Measurements from ENCODE around the gene SPARC.

SPARC gene

DNA sequence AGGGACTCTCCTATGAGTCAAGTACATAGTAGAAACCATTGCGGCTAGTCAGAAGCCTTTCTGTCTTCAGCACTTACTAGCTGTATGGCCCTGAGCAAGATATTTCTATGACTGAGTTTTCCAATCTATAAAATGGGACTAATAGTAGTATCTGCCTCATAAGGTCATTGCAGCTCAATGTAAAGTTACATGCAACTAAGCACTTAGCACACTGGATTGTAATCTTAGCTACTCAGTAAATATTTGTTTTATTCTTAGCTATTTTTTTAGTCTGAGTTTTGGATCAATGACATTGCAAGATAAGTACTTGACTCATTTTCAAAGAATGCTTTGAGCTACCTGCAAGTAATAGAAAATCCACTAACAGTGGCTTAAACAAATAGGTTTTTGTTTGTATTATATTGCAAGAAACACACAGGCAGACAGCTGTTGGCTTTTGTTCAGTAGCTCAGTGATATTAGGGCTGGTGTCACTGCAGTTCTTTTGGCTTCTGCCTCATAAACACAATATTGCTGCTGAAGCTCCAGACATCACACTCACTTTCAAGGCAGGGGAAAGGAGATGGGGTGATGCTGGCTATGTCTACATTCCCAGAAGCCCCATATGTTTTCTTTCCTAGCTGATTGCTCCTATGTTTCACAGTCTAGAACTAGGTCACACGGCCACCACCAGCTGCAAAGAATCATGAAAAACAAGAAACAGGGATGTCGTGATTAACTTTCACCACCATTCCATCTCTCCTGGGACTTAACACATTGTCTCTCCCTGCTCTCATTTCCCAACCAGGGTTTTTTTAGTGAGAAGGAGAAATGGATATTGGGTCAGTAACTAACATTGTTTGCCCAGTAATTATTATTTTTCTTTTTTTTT is 68.6 kb downstream of the SPARC start:
- TF ChIP-seq, protein P1, sequence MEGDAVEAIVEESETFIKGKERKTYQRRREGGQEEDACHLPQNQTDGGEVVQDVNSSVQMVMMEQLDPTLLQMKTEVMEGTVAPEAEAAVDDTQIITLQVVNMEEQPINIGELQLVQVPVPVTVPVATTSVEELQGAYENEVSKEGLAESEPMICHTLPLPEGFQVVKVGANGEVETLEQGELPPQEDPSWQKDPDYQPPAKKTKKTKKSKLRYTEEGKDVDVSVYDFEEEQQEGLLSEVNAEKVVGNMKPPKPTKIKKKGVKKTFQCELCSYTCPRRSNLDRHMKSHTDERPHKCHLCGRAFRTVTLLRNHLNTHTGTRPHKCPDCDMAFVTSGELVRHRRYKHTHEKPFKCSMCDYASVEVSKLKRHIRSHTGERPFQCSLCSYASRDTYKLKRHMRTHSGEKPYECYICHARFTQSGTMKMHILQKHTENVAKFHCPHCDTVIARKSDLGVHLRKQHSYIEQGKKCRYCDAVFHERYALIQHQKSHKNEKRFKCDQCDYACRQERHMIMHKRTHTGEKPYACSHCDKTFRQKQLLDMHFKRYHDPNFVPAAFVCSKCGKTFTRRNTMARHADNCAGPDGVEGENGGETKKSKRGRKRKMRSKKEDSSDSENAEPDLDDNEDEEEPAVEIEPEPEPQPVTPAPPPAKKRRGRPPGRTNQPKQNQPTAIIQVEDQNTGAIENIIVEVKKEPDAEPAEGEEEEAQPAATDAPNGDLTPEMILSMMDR (IDR thresholded peaks at IDR 0.05) = no peak
- H3K27ac ChIP-seq = no peak overlapping the region

DNA sequence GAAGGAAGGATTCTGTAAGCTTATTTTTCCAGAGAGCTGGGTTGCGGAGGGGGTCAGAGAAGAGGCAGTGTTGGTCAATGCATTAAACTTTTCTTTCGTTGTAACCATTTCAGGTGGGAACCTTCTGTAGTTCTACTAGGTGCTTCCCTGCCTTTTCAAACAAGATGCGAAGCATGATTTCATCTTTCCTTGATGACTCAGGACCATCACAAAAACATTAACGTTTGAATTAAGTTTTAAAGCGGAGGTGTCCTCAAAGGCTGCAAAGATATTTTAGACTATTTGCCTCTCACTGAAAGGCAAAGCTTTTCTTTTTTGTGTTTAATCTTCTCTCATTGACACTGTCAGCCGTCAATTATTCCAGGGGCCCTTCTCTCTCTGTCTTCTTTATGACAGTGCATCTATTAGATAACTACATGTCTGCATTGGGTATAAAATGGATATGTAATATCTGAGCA is 69.3 kb downstream of the SPARC start:
- DNase-seq (ENCODE audit: low spot score) = no peak
- no peak overlapping the region for H3K4me3 ChIP-seq
- H3K27ac ChIP-seq = no peak overlapping the region
- TF ChIP-seq, protein P1 (IDR thresholded peaks at IDR 0.05) = no peak

More for the DNA sequence above, 68.6 kb downstream of the SPARC start:
- DNase-seq (ENCODE audit: low spot score) = no peak
- no peak overlapping the region for H3K4me3 ChIP-seq

DNA sequence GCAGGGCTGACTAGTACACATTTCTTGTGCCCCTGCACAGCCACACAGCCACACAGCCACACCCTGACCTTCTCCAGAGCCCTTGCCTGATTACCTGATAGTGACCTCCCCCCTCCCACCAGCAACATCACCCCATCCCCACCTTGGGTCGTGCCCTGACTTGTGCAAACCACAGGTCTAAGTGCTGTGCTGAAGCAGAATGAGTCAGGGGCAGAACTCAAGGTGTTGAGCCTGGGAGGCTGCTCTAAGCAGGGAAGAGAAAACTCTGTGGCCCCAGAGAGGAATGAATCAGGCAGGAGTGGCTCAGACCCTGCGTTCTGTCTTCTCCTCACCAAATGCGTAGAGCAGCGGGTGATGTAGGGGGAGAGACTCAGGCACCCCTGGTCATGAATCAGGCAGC is 71.3 kb downstream of the SPARC start:
- no peak overlapping the region for H3K4me3 ChIP-seq
- no peak for DNase-seq (ENCODE audit: low spot score)
- H3K27ac ChIP-seq = no peak overlapping the region
- TF ChIP-seq, protein P1 (IDR thresholded peaks at IDR 0.05) = no peak

DNA sequence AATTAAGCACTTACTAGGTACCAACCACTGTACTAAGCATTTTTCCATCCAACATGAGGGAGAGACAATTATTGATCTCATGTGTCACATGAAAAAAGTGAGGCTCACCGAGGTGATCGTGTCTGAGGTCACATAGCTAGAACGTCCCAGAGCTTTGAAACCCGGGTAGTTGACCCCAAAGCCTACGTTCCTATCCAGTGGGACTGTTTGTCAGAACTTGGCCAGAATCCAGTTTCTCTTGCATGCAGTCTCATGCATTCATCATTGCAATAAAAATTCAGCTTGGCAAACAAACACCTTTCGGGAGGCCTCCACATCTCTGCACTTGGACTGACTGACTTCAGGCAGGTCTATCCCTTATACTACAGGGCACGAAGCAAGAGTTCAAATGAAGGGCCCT is 72.2 kb downstream of the SPARC start:
- no peak for DNase-seq (ENCODE audit: low spot score)
- TF ChIP-seq, protein P1 (IDR thresholded peaks at IDR 0.05) = no peak
- no peak overlapping the region for H3K27ac ChIP-seq
- no peak overlapping the region for H3K4me3 ChIP-seq

DNA sequence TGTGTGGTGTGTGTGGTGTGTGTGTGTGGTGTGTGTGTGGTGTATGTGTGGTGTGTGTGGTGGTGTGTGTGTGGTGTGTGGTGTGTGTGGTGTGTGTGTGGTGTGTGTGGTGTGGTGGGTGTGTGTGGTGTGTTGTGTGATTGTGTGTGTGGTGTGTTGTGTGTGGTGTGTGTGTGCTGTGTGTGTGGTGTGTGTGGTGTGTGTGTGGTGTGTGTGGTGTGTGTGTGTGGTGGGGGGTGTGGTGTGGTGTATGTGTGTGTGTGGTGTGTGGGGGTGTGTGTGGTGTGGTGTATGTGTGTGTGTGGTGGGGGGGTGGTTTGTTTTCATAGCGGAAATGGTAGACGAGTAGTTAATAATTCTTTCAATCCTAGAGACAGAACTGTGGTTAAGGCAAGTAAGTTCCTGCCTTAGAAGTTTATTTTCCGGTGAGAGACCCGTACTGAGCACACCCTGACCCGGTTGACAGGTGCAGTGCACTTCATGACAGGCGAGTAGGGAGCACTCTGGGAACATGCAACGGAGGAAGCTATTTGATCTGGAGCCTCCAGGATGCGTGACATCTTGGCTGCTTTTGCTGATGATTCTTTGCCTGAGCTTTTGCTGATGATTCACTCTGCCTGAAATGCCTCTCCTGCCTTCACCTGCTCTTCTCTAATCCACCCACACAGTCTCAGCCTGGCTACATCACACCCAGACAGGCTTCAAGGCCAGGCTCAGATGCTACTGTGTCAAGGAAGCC is 73.9 kb downstream of the SPARC start:
- TF ChIP-seq, protein P1 (IDR thresholded peaks at IDR 0.05) = no peak
- DNase-seq (ENCODE audit: low spot score) = no peak
- Histone ChIP-seq H3K27ac (no peak overlapping the region), H3K4me3 (no peak overlapping the region)

DNA sequence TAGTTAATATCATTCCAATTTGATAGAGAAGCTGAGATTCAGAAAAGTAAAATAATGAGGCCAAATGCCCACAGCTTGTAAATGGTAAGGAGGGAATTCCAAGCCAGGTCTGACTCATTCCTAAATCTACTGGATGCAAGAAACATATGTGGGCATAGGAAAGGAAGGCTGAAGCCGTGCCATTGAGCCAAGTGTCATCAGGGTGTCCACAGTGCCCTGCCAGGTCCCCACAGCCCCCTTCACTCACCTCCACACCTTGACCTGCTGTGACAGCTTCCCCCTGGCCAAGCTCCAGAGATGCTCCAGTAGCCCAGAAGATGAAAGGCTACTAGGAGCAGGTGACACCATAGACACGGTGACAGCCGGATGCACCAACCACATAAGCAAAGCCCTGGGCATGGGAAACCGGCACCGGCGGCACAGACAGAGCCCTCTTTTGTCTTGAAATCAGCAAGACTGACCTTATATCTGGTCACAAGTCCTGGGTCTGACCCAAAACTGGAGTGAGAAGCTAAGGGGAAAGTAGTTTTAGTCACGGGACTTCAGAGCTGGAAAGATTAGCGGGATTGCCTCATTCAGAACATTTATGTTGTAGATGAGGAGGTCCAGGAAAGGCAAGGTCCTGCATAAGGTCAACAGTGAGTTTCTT is 75.5 kb downstream of the SPARC start:
- TF ChIP-seq, protein P1 (IDR thresholded peaks at IDR 0.05) = no peak
- Histone ChIP-seq H3K4me3 (no peak overlapping the region), H3K27ac (no peak overlapping the region)
- no peak for DNase-seq (ENCODE audit: low spot score)

All from coronary artery (tissue), 2 donors.